GM19467 (cell line): ENCODE measurements around the gene CHD1.

Source experiments
- ATAC-seq: cut with Tn5 transposase; IDR thresholded peaks from one replicate; pipeline ENCODE4 v1.9.1; 2021; ENCODE audit warnings: mild to moderate bottlenecking, moderate library complexity; ENCODE audit not compliant: unreplicated experiment

Gene CHD1

DNA sequence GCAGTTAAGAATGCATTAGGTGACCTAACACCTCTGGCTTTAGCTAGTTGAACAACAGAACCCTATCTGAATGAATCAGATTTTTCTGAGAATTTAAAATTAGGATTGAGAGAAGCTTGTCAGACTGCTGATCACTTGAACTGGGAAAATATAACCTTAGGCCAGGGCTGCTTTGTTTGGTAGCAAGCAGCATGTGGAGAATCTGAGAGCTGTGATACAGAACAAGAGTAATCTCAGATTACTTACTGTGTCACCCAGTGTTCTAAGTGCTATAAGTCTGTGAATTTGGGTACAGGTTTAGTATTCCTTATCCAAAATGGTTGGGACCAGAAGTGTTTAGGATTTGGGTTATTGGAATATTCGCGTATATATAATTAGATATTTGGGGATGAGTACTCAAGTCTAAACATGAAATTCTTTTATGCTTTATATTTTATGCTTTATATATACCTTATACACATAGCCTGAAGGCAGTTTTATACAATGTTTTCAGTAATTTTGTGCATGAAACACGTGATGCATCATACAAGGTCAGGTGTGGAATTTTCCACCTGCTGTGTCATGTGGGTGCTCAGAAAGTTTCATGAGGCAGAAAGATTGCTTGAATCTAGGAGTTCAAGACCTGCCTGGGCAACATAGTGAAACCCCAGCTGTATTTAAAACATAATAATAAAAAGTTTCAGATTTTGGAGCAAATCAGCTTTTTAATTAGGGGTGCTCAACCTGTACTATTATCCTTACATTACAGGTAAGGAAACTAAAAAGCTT lies 8.3 kb upstream of the CHD1 start:
- ATAC-seq: no peak

DNA sequence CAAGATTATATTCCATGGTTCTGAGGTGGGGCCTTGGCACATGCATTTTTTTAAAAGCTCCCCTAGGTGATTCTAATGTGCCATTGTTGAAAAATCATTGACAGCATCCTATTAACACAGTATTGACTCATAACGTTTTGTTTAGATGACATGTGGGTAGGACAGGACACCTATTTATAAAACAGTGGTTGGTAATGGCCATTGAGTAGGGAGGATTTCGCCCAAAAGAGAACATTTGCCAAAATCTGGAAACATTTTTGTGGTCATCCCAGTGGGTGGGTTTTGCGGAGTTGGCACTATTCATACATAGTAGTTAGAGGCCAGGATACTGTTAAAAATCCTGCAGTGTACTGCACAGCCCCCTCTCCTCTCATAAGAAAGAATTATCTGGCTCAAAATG lies 6.4 kb upstream of the CHD1 start:
- no peak for ATAC-seq

DNA sequence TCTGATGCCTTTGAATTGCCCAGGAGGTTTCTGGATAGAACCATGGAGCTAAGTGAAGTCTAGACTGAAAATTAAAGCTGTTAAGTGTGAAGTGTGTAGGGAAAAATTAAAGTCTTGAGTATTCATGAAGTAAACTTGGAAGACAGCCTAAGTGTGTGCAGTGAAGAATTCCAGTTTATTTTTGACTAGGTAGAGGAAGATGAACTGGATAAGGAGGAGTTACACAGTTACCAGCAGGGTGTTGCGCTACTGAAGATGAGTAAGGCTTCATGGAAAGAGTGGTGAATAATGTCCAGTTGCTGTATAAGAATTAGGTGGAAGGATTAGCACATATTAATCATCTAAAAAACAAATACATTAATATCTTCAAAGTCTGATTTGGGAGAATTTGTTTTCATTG lies 5.7 kb upstream of the CHD1 start:
- no peak for ATAC-seq

DNA sequence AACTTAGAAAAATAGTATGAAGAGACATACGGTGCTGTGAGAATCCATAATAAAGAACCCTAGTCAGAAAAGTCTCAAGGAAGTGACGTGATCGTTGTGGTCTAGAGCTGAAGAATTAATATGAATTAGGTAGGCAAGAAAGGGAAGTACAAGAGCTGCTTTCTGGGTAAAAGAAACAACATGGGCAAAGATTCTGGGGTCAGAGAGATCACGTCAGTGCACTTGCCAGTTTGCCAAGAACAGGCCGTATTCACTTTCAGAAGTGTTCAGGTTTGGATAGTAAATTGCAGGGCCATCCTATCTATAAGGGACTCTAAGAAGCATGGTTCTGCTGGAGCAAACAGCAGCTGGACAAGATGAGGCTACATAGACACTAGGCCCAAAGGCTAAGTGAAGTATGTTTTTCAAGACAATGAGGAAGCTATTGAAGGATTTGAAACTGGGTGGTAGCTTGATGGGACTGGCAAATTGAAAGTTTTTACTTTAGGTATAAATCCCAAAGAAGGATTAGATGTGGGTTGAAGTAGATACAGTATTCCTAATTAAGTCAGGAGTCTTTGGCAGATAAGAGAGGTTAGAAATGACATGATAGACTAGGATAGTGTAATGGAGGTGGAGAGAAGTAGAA lies 4.8 kb upstream of the CHD1 start:
- ATAC-seq: no peak

DNA sequence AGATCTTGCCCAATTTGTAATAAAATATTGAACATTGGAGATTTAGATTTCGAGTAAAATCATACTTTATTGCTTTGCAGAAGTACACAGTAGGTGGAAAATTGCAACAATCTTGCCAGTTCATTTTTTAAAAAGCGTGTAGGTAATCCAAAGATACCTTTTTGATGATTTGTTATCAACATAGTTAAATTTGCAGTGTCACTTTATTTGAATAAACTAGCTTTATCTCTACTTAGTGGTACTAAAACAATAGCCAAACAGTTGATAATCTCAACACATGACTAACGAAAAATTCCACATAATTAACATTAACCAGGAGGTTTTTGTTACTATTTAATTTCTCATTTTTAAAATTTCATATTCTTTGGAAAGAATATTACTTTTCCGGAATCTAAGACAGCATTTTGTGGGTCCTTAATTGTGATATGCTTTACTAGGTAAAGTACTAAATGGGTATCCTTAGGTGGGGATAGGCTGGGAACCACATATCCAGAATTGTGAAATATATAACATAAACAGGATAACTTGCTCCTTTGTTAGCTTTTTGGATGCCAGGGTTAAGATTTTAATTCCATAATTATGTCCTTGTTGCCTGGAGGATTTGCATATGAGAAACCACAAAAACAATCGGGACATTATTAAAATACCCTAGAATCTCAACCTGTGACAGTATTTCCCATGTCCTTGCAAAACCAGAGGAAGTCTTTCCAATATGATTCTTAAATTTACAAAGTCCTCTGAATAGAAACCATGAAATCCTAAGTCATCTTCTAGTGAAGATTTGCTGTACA lies 2.4 kb upstream of the CHD1 start:
- no peak for ATAC-seq

DNA sequence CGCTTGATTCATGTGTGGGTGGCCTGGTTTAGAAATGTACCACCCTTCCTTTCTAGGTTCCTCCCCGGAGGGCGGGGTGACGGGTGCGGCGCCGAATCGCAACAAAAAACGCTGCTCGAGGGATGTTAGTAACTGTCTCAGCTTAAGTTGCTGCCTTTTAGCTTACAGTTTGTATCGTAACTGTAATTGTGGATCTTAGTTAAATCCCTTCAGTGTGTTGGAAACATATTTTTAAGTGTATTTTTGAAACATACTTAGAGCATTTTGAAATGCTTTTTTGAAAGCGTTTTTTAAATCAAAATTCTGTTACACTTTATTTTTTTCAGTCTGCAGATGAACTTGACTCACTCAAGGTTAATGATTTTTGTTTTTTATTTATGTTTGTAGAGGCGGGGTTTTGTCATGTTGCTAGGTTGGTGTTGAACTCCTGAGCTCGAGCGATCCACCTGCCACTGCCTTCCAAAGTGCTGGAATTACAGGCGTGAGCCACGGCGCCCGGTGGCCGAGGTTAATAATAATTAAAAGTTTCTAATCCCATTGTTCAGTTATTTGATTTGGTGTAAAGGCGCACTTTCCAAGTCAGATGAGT lies 997 bp upstream of the CHD1 start:
- no peak for ATAC-seq

DNA sequence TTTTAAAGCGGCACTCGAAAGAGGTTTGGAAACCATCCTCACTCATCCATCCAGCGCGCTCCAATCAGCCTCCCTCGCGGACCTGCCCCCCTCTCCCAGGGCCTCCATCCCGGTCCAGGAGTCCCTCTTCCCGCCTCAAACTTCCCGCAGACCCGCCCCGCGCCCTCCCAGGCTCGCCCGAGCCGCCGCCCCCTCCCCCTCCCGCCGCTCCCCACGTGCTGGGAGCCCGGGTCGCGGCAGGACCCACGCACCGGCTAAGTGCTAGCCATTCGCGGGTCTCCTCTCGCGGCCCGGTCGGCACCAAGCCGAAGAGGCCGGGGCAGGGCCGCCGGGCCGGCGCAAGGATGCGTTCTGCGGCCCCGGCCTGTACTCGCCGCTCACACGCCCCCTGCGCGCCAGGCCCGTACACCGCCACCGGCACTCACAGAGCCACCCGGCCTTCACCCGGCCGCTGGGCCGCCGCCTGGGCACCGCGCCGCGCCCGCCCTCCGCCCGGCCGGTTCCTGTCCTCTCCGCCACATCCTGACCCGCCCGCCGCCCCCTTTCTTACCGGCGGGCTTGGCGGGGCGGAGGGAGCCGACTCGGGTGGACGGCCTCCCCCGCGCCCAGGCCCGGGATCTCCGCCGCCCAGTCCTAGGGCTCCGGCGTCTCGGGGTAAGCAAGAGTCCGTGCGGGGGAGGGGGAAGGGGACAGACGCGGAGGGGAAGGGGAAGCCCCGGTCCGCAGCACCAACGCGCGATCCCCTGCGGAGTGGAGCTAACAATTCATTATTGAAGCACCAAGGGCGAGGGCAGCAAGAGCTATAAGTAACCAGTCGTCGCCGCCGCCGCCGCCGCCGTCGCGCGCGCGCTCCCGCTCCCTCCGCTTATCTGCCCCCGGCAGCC lies 576 bp downstream of the CHD1 start:
- peak; percentile 20 for ATAC-seq

DNA sequence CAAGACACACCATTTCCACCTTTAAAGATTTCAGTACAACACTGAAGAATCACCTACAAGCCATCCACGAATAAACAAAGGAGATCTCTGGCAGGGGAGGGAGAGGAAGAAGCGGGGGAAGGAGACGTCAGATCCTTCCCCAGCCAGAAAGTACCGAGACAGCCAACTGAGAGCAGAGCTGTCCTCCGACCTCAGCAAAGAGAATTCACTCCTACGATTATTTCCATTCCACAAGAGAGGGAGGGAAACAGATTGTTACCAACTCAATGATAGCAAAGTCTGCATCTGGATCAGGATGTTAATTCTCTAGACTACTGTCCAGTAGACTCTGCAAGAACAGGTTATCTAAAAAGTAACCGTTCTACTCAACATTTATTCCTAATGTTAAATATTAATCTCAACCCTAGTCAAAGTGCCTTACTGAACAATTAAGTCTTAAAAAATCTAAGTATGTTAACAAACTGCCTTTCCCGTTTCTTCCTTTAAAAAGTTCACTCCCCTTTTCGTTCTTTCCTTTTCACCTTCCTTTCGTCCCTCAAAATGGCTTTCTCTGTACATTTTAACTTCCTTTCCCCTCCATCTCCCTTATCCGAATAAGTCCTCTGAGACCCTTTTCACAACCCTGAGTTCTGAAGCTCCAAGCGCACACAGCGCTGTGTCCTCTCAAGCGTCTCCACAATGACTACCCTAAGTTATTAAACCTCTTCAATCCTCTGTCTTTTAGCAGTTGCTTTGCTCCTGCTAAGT lies 1.4 kb downstream of the CHD1 start:
- ATAC-seq: peak; percentile 13

DNA sequence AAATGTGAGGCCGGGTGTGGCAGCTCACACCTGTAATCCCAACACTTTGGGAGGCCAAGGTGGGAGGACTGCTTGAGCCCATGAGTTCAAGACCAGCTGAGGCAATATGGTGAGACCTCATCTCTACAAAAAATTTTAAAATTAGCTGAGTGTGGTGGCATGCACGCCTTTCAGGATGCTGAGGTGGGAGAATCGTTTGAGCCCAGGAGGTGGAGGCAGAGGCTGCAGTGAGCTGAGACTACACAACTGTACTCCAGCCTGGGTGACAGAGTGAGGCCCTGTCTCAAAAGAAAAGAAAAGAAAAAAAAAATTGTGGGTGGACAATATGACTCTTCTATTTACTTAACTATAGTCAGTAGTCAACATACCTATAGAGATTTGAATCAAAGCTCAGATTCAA lies 4.8 kb downstream of the CHD1 start:
- no peak for ATAC-seq

DNA sequence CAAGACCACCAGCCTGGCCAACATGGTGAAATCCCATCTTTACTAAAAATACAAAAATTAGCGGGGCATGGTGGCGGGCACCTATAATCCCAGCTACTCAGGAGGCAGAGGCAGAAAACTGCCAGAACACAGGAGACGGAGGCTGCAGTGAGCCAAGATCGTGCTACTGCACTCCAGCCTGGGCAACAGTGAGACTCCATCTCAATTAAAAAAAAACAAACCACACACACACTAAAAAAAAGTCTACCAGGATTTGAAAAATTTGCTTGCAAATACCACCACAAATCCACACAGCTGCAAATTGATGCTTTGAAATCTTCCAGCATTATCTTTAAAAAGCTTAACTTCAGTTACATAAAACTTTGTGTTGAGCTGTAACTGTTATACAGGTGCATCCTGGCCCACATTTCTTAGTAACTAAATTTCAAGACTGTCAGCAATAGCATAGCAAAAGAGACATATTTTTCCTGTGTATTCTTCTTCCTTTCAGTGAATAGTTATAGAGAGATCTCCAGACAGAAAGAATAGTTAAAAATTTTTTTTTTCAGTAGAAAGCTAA lies 6.8 kb downstream of the CHD1 start:
- no peak for ATAC-seq

DNA sequence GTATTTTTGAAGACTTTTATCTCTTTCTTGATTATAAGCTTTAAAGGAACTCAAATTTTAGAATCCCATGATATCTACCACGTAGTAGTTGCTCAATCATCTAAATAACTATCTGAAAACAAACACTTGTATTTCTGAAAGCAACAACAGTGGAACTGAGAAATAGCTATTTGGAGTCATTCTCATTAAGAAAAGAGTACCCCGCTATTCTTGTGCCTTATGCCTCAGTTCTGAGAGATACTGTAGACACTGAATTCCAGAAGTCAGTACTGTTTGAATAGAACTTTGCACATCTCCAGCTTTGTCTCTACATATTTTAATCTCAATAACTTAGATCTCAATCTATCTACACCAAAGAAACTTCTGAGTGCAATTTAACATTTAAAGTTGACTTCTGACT lies 11.4 kb downstream of the CHD1 start:
- ATAC-seq: no peak

DNA sequence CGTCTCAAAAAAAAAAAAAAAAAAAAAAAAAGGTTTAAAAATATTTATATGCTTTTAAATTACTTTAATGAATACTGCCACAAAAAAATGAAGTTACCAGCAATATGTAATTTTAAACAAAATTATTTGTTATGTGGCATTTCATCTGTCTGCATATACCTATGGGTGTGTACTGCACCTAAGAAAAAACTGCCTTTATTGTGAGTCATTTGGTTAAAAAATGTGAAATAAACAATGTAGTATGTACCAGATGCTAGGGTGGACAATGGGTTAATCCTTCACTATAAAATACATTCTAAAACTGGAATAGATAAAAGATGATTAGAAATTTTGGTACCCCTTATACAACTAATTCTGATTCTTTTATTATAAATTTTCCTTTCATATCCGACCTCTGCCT lies 12.3 kb downstream of the CHD1 start:
- no peak for ATAC-seq

DNA sequence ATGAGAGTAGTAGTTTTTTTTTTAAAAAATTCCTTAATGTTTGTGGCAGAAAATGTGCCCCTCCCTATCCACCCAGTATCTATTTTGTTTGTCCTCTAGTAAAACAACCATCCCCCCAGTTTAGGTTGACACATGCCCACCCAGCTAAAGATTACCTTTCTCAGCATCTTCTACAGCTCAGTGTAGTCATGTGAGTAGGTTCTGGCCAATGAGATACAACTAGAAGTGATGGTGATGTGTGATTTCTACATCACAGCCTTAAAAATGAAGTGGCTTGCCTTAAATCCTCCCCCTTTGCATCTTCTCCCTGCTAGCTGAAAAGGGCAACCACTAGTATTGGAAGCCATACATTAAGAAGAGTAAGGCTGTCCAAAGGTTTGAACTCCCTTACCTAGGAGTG lies 14.9 kb downstream of the CHD1 start:
- no peak for ATAC-seq

DNA sequence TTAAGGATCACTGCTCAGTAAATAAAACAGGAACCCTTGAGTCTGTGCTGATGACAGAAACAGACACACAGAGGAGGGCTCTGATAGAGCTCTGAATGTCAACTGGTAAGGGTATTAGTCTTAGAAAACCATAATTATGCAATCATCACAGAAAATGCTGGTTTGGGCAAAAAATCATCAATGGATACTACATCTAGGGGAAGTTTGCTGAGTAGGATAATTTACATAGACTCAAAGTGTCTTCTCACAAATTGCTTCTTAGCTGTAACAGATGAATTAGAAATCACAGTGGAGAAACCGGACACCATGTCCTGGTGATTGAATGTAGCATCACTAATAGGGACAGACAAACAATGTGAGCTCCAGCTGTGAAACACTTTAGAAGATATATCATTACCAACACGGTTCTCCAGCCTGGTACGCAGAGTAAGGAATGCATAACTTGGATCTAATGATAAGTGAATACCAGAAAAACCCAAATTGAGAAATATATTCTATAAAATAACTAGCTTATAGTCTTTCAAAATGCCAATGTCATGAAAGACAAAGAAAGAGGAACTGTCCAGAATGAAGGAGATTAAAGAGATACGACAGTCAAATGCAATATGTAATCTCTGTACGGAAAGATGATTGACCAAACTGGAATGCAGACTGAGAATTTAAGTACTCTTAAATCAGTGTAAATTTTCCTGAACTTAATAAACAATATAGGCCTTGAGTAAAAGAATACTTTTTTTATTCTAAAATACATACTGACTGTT lies 17.3 kb downstream of the CHD1 start:
- ATAC-seq: no peak

DNA sequence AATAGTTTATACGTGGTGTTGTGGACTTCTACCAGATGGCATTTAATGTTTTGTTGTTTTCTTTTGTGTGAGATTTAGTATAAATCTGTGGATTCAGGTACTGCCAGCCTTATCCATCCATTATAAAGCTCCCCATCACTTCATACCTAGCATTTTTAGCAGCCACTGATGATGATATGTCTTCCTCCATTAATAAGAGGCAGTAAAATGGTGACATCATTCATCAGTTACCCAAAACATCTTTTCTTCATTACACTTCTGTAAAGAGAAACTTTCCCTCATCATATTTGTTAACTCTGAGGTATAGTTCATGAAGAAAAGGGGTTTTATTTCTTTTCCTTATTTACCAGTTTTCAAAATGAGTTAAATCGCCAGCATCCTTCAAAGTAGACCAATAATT lies 19.4 kb downstream of the CHD1 start:
- no peak for ATAC-seq

DNA sequence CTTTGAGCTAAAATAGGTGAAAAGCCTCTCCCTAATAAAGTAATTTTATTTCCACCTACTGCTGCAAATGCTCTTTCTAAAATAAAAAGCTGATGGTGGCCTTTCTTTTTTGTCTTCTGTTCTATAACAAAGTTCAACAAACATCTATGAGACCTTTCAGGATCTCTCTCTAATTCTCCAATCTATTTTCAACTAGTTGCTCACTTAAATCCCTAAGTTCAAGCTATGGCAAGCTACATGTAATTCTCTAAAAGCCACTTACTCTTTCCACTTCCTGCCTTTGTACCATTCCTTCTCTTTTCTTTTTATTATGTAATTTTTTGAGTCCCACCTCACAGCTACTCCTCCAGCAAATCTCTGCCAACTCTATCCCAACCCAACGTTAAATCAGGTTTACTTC lies 20.9 kb downstream of the CHD1 start:
- ATAC-seq: no peak

DNA sequence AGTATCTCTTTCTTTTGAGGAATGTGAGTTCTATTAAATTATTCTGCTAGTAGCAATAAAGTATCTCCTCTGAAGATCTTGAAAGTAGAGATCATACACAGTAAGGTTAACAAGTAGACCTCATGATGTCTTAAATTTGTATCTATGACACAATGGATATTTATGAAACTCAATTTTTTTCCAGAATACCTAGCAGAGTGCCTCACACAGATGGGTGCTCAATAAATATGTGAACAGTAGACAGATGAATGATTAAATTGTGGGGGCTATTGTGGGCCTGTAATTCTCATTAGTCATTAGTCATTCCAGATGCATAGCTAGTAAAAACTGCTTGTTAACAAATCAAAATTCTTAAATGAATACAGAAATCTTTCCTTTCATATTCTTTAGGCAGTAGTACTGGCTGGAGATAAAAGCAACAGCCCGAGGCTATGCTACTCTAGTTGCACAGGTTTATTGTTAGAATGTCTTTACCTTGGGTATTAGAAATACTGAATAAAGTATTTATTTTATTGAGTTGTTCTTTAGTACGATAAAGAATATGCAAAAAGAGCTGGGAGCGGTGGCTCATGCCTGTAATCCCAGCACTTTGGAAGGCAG lies 22.0 kb downstream of the CHD1 start:
- no peak for ATAC-seq

DNA sequence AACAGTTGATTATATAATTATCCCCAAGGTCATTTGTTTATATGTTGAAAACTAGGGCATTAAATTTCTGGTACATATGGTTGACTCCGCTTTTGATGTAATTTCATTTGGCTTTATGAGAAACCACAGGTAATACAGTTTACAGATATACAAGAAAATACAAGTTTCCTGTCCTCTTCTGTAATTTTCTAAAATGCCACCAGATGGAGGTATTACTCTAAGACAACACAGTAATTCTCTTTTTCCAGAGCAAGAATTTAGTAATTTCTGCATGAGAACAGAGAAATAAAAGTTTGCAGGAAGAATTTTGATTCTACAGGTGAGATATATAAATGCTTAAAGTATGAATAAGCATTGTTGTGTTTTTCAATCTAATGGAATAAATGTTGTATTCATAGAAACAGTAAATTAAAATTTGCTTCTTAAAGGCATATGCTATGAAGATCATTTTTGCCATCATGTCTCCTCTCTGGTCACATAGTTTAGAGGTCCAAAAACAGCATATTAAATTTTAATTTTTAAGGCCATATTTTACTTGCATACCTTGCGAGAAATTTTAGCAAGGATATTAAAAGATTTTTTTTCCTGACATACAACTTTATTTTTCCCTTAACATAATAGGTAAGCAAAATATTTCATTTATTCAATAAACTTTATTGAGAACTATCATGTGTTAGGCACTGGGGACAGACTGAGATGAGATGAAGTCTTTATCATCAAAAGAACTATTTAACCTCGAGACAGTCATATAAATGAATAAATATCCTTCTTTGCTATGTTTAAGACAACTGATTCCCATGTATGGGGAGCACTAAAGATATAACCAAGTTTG lies 22.7 kb downstream of the CHD1 start:
- no peak for ATAC-seq
